Kidney capillary endothelial cell (primary cell): ENCODE measurements around the gene ZNF808.
"Not testable (repeated sequence)": the region's sequence is repeated elsewhere in the genome, so short reads cannot be mapped to it uniquely, and the experiment has no call there.

Source experiments
- DNase-seq: peaks from one replicate; pipeline ENCODE4 v3.0.0-alpha.2; 2018; ENCODE audit warnings: low spot score

Gene ZNF808

DNA sequence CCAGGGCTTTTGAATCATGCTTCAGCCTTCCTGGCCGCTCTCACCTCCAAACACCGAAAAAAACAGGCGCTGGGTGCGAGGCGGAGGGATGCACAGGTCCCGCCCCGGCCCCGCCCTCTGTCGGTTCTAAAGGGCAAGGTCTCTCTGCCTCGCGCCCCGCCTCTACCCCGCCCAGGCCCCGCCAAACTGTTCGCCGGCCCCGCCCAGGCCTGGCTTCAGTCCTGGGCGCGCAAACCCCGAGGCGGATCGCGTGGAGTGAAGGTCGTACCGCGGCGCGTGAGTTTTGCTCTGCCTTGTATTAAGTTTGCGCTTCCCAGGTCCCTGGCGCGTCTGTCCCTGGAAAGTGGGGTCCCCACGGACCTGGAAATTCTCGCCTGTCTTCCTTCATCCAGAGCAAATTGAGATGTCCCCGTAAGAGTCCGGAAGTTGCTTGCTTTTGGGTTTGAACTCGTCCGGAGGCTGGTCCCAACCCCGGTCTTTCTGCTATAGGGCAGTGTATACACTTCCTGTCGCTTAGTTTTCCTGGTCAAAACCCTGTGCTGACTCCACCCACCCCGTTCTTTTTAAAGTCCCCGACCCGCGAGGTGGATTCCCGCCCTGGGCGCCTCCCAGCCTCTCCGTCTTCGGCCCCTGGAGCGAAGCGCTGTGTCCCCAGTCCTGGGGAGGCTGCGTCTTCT is 8.4 kb downstream of the ZNF808 start:
- DNase-seq: peak; percentile 52

DNA sequence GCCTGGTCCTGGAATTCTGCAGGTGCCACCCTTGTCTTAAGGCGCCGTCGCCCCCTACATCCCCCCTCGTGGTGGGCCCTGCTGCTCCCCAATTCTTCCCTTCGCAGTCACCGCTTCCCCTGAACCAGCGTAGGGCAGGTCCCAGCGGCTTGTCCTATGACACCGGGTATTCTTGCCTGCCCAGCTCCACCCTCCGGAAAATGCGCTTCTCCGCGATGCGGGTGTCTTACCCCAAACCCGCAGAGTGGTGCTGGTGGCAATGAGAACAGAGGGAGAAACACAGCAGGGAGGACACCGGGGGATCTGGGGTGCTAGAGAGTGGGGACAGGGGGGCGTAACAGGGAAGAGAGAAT is 9.0 kb downstream of the ZNF808 start:
- no peak for DNase-seq

DNA sequence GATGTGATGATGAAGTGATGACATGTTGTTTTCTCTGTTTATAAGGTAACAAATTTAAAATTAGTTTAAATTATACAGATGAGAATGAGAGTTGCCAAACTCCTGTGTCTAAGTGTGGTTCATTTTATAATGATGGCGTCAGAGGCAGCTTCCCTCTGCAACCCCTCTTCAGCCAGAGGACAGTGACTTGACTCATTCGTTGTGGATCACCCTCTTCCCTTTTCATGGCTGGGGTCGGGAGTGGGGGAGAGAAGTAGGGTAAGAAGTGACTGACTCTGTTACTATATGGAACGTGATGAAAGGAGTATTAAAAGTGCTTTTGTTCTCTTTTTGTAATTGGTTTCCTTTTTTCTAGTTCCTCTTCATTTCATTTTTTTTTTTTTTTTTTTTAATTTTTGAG is 11.3 kb downstream of the ZNF808 start:
- DNase-seq: not testable (repeated sequence)

DNA sequence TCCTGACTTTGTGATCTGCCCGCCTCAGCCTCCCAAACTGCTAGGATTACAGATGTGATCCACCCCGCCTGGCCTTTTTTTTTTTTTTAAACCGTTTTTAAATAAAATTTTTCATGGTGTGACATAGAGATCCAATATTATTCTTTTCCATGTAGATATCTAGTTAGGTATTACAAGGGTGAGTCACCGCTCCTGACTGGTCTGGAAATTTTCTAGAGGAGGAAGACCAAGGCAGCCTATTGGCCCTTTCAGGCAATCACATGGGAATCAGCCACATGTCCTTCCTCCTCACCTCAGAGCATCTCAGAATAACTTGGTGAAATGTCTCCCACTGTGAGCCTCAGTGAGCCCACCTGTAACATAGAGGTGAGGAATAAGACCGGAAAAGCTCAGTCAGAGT is 13.7 kb downstream of the ZNF808 start:
- not testable (repeated sequence) for DNase-seq

DNA sequence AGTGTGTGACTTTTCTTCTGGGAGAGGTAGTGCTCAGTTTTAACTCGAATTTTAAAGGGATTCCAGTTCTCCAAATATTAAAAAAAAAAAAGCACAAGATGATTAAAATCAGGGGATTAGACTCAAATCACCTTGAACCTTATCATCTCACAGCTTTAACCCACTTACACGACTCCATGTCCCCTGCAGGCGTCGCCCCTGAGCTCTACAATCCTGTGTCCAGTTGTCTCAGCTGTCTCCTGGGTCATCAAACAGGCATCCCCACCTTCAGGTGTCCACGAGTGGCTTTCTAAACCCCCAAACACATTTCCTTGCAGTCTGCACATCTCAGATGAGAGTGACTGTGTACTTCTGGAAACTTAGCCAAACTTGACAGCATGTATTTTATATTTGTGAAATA is 14.1 kb downstream of the ZNF808 start:
- no peak for DNase-seq

DNA sequence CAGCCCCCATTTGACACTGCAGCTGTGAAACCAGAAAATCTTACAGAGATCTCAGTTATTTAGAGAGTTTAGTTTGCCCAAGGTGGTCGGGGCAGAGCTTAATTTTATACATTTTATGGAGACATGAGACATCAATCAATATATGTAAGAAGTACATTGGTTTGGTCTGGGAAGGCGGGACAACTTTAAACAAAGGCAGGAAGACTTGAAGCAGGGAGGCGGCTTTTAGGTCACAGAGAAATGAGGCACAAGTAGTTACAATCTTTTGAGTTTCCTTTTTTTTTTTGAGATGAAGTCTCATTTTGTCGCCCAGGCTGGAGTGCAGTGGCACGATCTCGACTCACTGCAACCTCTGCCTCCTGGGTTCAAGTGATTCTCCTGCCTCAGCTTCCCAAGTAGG is 15.1 kb downstream of the ZNF808 start:
- not testable (repeated sequence) for DNase-seq

DNA sequence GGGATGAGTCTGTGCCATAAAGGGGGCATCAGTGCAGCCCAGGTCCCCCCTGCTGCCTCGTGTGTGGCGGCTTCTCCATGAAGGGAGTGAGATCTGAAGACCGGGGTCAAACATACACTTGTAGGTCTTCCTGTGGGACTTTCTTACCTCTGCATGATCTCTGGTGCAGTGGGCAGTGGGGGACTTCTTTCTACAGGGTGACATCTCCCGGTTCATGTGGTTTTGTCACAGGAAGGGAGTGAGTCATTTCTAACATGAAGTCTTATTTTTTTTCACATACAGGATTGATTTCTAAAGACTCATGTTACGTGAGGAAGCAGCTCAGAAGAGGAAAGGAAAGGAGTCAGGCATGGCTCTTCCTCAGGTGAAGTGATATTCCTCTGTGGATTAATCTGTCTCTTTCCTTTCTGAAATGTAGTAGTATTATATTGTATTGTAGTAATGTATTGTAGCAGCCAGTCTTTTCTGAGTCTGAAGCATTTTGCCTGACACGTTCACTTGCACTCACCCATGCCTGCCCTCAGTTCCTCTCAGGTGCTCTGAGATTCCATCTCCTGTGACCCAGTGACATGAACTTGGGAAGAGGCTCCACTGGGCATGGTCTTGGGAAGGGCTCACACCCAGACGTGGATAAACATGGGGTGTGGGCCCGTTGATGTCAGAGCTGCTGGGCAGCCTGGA is 15.7 kb downstream of the ZNF808 start:
- peak; percentile 56 for DNase-seq

DNA sequence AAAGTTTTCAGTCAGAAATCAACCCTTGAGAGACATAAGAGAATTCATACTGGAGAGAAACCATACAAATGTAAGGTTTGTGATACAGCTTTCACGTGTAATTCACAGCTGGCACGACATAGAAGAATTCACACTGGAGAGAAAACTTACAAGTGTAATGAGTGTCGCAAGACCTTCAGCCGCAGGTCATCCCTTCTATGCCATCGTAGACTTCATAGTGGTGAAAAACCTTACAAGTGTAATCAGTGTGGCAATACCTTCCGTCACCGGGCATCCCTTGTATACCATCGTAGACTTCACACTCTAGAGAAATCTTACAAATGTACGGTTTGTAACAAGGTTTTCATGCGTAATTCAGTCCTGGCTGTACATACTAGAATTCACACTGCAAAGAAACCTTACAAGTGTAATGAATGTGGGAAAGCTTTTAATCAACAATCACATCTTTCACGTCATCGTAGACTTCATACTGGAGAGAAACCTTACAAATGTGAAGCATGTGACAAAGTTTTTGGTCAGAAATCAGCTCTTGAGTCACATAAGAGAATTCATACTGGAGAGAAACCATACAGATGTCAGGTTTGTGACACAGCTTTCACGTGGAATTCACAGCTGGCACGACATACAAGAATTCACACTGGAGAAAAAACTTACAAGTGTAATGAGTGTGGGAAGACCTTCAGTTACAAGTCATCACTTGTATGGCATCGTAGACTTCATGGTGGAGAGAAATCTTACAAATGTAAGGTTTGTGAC is 26.9 kb downstream of the ZNF808 start:
- DNase-seq: no peak

DNA sequence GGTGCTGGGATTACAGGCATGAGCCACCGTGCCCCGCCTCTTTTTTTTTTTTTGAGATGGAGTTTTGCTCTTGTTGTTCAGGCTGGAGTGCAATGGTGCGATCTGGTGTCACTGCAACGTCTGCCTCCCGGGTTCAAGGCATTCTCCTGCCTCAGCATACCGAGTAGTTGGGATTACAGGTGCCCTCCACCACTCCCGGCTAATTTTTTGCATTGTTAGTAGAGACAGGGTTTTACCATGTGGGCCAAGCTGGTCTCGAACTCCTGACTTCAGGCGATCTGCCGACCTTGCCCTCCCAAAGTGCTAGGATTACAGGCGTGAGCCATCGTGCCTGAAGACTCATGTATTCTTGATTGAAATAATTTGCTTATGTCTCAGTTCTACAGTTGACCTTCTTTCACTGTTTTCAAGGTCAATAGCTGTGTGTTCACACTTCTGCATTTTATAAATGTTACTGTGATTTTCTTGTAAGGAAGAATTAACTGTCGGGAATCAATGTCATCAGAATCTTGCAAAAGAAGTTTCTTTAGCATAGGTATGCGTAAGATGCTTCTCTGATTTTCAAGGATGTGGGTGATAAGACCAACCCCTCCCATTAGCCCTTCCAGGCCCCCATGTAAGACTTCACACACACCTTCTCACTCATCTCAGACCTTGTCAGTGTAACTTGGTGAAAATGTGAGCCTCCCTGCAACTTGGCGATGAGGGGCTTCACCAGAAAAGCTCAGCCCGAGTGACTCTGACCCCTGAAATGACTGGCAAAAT is 29.9 kb downstream of the ZNF808 start:
- no peak for DNase-seq

DNA sequence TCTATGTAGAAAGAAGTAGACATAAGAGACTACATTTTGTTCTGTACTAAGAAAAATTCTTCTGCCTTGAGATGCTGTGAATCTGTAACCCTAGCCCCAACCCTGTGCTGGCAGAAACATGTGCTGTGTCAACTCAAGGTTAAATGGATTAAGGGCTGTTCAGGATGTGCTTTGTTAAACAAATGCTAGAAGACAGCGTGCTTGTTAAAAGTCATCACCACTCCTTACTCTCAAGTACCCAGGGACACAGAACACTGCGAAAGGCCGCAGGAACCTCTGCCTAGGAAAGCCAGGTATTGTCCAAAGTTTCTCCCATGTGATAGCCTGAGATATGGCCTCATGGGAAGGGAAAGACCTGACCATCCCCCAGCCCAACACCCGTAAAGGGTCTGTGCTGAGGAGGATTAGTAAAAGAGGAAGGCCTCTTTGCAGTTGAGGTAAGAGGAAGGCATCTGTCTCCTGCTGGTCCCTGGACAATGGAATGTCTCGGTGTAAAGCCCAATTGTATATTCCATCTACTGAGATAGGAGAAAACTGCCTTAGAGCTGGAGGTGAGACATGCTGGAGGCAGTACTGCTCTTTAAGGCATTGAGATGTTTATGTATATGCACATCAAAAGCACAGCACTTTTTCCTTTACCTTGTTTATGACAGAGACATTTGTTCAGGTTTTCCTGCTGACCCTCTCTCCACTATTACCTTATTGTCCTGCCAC is 31.4 kb downstream of the ZNF808 start:
- not testable (repeated sequence) for DNase-seq

DNA sequence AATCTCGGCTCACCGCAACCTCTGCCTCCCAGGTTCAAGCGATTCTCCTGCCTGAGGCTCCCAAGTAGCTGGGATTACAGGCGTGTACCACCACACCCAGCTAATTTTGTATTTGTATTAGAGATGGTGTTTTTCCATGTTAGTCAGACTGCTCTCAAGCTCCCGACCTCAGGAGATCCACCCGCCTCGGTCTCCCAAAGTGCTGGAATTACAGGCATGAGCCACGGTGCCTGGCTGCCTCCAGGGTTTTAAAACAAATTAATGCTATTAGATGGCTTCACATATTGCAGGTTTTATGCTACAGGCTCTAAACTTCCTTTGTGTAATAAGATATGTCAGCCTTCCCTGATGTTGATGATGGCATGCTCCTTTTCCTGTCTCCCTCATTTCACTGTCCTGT is 34.1 kb downstream of the ZNF808 start:
- DNase-seq: not testable (repeated sequence)

DNA sequence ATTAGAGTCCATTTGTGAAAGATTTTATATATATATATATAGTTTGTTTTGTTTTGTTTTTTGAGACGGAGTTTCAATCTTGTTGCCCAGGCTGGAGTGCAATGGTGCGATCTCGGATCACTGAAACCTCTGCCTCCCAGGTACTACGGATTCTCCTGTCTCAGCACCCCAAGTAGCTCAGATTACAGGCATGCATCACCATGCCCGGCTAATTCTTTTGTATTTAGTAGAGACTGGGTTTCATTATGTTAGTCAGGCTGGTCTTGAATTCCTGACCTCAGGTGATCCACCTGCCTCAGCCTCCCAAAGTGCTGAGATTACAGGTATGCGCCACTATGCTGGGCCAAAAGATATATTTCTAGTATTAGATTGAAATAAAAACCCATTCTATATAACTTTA is 38.7 kb downstream of the ZNF808 start:
- no peak for DNase-seq

DNA sequence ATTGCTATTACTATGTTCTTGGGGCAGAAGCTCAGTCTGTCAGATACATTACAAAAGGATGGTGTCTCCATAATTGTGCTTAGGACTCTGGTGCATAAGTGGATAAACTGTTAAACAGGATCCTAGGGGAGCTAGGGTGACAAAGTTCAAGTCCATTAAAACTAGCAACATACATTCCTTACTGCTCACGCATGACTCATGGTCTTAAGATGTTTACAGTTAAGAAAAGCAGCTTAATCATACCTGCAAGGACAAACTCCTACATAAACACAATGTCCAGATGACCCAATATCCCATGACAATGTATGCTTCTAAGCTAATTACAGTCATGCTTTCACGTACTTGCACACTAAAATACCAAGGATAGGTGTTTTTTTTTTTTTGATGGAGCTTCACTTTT is 39.1 kb downstream of the ZNF808 start:
- DNase-seq: no peak

DNA sequence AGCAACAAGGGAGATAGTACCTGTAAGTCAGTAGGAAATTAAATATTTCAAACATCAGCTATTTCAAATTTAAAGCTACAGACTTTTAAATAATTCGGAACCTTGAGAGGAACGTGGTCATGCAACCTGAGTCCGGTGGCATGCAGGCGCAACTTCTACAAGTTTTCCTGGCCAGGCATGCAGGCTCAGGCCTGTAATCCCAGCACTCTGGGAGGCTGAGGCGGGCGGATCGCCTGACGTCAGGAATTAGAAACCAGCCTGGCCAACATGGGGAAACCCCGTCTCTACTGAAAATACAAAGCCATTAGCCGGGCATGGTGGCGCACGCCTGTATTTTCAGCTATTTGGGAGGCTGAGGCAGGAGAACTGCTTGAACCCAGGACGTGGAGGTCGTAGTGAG is 40.5 kb downstream of the ZNF808 start:
- no peak for DNase-seq

DNA sequence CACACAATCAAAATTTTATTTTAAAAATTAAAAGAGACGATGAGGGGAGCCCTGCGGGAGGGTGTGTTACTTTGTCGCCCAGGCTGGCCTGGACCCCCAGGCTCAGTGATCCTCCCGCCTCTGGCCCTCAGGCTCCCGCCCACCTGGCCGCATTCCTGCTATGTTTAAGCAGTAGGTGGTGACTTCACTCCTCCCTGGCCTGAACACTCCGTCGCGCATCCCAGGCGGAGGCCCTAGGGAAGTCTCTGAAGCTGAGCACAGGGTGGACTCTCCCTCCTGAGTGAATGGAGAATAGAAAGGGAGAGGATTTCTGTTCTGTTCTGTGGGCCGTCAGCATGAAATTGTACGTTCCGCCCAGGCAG is 42.2 kb downstream of the ZNF808 start:
- not testable (repeated sequence) for DNase-seq

DNA sequence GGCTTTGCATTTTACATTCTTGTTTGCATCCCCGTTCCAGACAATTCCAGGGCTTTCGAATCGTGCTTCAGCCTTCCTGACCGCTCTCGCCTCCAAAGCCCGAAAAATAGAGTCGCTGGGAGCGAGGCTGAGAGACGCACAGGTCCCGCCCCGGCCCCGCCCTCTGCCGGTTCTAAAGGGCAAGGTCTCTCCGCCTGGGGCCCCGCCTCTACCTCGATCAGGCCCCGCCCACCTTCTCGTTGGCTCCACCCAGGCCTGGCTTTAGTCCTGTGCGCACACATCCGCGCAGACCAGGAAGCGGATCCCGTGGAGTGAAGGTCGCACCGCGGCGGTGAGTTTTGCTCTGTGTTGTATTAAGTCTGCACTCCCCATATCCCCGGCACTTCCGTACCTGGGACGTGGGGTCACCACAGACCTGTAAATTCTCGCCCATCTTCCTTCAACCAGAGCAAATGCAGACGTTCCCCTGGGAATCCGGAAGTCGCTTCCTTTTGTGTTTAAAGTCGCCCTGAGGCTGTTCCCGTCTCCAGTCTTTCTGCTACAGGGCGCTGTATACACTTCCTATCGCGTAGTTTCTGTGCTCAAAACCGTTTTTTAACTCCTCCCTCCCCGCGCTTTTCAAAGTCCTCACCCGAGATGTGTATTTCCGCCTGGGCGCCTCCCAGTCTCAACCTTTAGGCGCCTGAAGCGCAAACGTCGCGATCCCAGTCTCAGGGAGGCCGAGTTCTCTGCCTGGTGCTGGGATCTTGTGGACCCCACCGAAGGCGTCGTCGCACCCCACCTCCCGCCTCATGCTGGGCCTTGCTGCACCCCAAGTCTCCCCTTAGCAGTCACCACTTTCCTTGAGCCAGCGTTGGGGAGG is 42.8 kb downstream of the ZNF808 start, which contains the start of gene ZNF701:
Gene ZNF701, plus strand, starts transcription at position 288 of the 862 bp plus-strand sequence. CDS start 3,861 bp downstream, outside the sequence.
- DNase-seq: peak; percentile 85

DNA sequence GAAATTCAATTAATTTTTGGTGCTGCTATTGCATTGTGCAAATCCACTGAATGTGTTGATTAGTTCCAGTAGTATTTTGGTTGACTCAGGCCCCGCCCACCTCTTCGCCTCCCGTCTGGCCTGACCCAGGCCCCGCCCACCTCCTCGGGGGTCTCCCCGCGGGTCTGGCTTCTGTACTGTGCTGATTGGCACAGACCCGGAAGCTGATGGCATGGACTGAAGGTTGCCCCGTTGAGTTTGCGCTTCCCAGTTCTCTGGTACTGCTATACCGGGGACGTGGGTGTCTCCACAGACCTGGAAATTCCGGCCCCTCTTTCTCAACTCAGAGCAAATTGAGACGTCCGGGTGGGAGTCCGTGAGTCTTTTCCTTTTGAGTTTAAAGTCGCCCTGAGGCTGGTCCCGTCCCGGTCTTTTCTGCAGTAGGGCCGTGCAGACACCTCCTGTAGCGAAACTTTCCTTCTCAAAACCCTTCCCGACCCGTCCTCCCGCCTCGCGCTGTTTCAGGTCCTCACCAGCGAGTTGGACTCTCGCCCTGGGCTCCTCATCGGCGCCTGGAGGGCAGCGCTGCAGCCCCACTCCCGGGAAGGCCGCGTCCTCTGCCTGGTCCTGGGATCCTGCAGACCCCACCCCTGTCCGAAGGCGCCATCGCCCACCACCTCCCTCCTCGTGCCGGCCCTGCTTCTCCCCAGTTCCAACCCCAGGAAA is 57.4 kb downstream of the ZNF808 start:
- no peak for DNase-seq

DNA sequence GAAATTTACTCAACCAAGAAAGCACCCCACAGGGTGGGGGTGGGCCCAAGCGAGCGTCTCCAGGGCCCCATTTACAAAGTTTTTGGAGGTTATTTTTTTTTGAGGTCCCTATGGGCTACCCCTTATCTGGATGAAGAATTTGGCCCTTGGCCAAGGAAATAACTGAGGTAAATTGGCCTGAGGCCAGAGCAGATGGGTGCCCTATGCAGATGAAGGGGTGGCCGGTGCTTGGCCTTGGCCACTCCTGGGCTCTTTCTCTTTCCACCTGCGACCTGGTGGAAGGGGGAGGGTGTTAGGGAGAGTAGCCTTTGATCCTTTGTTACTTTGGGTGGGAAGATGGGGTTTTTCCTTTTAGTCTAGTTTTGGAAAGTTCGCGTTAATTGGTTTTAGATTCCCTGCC is 58.1 kb downstream of the ZNF808 start:
- no peak for DNase-seq

DNA sequence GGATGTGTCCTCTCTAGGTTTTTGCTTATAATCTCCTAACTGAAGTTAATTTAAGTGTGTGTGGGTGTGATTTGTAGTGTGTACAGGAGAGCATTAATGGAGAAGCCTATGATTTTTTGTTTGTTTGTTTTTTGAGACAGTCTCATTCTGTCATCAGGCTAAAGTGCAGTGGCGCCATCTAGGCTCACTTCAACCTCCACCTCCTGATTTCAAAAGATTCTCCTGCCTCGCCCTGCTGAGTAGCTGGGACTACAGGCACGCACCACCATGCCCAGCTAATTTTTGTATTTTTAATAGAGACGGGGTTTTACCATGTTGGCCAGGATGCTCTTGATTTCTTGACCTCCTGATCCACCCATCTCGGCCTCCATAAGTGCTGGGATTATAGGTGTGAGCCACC is 63.3 kb downstream of the ZNF808 start:
- DNase-seq: no peak

DNA sequence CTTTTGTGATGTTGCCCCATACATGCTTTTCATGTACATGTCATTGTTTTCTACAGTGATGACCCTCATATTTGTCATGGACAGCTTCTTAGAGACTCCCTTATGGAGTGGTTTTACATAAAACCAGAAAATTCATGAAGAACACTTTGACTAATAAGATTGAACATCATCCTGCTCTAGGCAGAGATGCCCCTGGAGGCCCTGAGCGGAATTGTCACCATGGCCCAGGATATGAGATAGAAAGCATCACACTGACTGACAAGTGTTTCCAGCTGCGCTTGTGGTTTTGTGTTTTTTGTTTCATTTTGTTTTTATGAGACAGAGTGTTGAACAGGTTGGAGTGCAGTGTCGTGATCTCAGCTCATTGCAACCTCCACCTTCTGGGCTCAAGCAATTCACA is 64.8 kb downstream of the ZNF808 start:
- no peak for DNase-seq
